Measurements from ENCODE around the gene BCL11B. TPM values are rescaled to one million over a fixed set of nuclear protein-coding genes. Genes with fewer than 3 reads are reported as not detected.

Gene BCL11B
- polyA plus RNA-seq, 3 donors: 0.01 TPM; not detected in 2

DNA sequence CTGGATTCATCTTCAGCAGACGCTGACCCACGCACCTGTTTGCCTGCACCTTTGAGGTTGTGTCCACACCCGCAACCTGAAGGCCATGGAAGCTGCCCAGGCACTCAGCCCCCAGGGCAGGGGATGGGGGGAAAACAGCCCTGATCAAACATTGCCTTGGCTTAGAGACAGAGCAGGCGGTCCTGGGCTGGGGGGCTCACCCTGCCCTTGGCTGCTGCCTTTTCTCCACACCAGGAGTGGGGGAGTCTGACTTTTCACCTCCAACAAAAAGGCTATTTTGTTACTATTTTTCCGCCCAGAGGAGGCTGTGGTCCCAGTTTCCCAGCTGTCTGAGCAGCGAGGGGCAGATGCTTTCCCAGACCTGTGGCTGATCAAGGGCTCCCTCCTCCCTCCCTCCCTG lies 24.2 kb downstream of the BCL11B start:
- Histone ChIP-seq H3K4me2 (replicated peaks; ENCODE audit: extremely low read depth, low read length, poor library complexity, severe bottlenecking) (no peak overlapping the region), H2AFZ (ENCODE audit: insufficient read depth, low read depth, low read length, poor library complexity, severe bottlenecking) (no peak overlapping the region), H3K27ac (ENCODE audit: low read depth in 1 of 2, low read length in 2 of 2) (no peak overlapping the region), H3K4me1 (ENCODE audit: control insufficient read depth in 1 of 2, insufficient read depth in 2 of 2, low read length in 2 of 2) (no peaks in the 10 kb centered on the region), H3K9ac (ENCODE audit: insufficient read depth, low read length, poor library complexity, severe bottlenecking) (no peak overlapping the region), H3K4me3 (replicated peaks in 1 of 3; ENCODE audit: low read depth in 2 of 3, low read length in 3 of 3) (no peak overlapping the region), H3K79me2 (ENCODE audit: insufficient read depth, low read length) (no peaks in the 10 kb centered on the region), H3K9me3 (replicated peaks in 1 of 2; ENCODE audit: control insufficient read depth in 1 of 2, insufficient read depth in 1 of 2, low read length in 2 of 2) (no peaks in the 10 kb centered on the region), H4K20me1 (ENCODE audit: insufficient read depth, low read length) (no peaks in the 10 kb centered on the region), H3K27me3 (ENCODE audit: control insufficient read depth in 2 of 2, insufficient read depth in 2 of 2, low read length in 2 of 2) (peaks cover 28 to 58% of the 10 kb centered on the region in 2 donors), H3K36me3 (replicated peaks in 1 of 2; ENCODE audit: control insufficient read depth in 1 of 2, insufficient read depth in 2 of 2, low read length in 2 of 2) (no peaks in the 10 kb centered on the region)
- no peaks in the 10 kb centered on the region for H3K4me1 Mint-ChIP-seq
- DNase-seq: no peak
- H3K9me3 Mint-ChIP-seq: peaks cover 0 to 4% (median 0%) of the 10 kb centered on the region in 7 donors
- 91% methylated on average over 6 of the region's 6 CpGs for WGBS (ENCODE audit: insufficient coverage)
- no peaks in the 10 kb centered on the region for H3K36me3 Mint-ChIP-seq
- peak overlapping the region in 1 of 2 donors; percentile 68 for H3K4me3 Mint-ChIP-seq
- peaks cover 59 to 68% (median 66%) of the 10 kb centered on the region in 3 donors for H3K27me3 Mint-ChIP-seq (ENCODE audit: low read depth in 3 of 3)
- intact Hi-C loops (cut with micrococcal nuclease): no loop called here
- TF ChIP-seq, protein P1, sequence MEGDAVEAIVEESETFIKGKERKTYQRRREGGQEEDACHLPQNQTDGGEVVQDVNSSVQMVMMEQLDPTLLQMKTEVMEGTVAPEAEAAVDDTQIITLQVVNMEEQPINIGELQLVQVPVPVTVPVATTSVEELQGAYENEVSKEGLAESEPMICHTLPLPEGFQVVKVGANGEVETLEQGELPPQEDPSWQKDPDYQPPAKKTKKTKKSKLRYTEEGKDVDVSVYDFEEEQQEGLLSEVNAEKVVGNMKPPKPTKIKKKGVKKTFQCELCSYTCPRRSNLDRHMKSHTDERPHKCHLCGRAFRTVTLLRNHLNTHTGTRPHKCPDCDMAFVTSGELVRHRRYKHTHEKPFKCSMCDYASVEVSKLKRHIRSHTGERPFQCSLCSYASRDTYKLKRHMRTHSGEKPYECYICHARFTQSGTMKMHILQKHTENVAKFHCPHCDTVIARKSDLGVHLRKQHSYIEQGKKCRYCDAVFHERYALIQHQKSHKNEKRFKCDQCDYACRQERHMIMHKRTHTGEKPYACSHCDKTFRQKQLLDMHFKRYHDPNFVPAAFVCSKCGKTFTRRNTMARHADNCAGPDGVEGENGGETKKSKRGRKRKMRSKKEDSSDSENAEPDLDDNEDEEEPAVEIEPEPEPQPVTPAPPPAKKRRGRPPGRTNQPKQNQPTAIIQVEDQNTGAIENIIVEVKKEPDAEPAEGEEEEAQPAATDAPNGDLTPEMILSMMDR (IDR thresholded peaks at IDR 0.05): no peak
- no peak overlapping the region for H3K27ac Mint-ChIP-seq

DNA sequence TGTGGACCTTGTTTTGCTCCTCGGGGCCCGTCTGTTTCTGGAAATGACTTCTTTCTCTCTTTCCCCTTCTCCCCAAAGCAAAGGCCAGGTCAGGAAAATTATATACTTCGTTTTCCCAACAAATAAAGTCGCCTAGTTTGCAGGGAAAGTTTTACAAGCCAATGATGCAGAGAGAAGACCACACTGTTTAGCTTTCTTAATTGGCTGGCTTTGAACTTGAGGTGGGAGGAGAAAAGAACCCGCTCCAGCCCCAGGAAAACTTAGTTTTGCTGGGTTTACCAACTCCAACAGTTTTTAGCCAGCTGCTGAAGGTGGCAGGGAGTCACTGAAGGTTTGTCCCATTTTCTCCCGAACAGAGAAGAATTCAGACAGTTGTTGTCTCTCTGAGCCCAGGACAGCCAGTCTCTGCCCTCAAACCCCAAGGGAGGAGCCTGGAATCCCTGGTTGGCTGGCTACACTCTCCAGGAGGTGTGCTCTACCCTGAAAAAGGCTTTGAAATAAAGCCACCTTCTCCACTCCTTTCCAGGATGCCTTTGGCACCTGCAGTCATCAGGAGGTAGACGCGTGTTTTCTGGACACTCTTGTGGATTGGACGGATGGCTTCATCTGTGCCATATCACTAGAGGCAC lies 24.8 kb downstream of the BCL11B start:
- no peaks in the 10 kb centered on the region for H3K79me2 ChIP-seq (ENCODE audit: insufficient read depth, low read length)
- no peak overlapping the region for H2AFZ ChIP-seq (ENCODE audit: insufficient read depth, low read depth, low read length, poor library complexity, severe bottlenecking)
- no peak for DNase-seq
- 53% methylated on average over 6 of the region's 9 CpGs for WGBS (ENCODE audit: insufficient coverage)
- H3K27ac ChIP-seq (ENCODE audit: low read depth in 1 of 2, low read length in 2 of 2): no peak overlapping the region
- H3K36me3 ChIP-seq (replicated peaks in 1 of 2; ENCODE audit: control insufficient read depth in 1 of 2, insufficient read depth in 2 of 2, low read length in 2 of 2): no peaks in the 10 kb centered on the region
- no peak overlapping the region for H3K9ac ChIP-seq (ENCODE audit: insufficient read depth, low read length, poor library complexity, severe bottlenecking)
- peaks cover 28 to 61% of the 10 kb centered on the region in 2 donors for H3K27me3 ChIP-seq (ENCODE audit: control insufficient read depth in 2 of 2, insufficient read depth in 2 of 2, low read length in 2 of 2)
- peaks cover 63 to 70% (median 67%) of the 10 kb centered on the region in 3 donors for H3K27me3 Mint-ChIP-seq (ENCODE audit: low read depth in 3 of 3)
- no peaks in the 10 kb centered on the region for H3K36me3 Mint-ChIP-seq
- TF ChIP-seq, protein P1 (IDR thresholded peaks at IDR 0.05): no peak
- H3K9me3 Mint-ChIP-seq: peaks cover 0 to 4% (median 0%) of the 10 kb centered on the region in 7 donors
- intact Hi-C loops (cut with micrococcal nuclease): no loop called here
- no peak overlapping the region for H3K4me3 ChIP-seq (replicated peaks in 1 of 3; ENCODE audit: low read depth in 2 of 3, low read length in 3 of 3)
- H3K4me2 ChIP-seq (replicated peaks; ENCODE audit: extremely low read depth, low read length, poor library complexity, severe bottlenecking): no peak overlapping the region
- H3K9me3 ChIP-seq (replicated peaks in 1 of 2; ENCODE audit: control insufficient read depth in 1 of 2, insufficient read depth in 1 of 2, low read length in 2 of 2): no peaks in the 10 kb centered on the region
- no peaks in the 10 kb centered on the region for H3K4me1 ChIP-seq (ENCODE audit: control insufficient read depth in 1 of 2, insufficient read depth in 2 of 2, low read length in 2 of 2)
- no peaks in the 10 kb centered on the region for H3K4me1 Mint-ChIP-seq
- H3K4me3 Mint-ChIP-seq: peak overlapping the region in 1 of 2 donors; percentile 81
- peak overlapping the region in 1 of 7 donors; percentile 46 for H3K27ac Mint-ChIP-seq
- H4K20me1 ChIP-seq (ENCODE audit: insufficient read depth, low read length): no peaks in the 10 kb centered on the region
